ENCODE measurements around the gene ZNF677.
"Not testable (repeated sequence)": the region's sequence is repeated elsewhere in the genome, so short reads cannot be mapped to it uniquely, and the experiment has no call there.

ZNF677 gene
- 3.1 to 7.0 (median 5.7) reads per million in 4 donors for total RNA-seq

DNA sequence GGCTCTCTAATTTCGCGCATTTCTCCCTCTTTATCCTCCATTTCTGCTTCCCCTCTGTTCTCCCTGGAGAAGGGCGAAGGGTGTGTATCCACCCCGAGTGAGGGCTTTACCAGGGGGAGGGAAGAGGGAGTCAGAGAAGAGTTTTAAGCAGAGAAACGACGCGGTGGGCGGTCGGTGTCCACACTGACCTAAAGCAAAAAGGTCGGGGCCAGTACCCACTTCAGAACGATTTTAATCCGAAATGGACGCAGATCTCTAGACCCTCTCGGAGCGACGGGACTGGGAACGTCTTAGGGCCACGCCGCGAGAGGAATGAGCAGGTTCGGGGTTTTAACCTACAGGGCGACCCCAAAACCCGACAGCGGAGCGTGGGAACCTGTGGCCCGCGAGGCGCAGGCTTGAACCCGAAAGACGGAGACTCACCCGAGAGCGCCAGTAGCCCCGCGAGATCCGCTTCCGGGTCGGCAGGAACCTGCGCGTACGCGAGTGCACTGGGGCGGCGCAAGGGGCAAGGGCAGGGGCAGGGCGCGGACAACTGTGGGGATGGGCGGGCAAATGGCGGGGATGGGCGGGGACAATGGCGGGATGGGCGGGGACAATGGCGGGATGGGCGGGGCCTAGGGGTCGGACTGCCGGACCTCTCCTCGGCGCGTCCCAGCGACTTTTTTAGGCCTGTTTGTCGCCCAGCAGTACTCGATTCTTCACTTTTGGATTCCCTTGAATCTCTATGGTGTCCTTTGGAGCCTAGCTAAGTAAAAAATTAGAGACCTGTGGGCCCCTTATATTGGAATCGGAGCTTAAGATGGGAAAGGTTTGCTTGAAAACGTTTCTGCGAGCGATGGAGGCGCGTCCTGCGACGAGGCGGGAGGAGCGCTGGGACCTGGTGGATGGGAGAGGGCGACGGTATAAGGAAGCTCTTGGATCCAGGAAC, at the start of gene ZNF677:
Gene ZNF677 (minus strand): TSS at position 463 of the 931 bp plus-strand sequence. CDS start 3,323 bp downstream, outside the sequence.
- peak; percentile 61 to 80 (median 69) for DNase-seq

DNA sequence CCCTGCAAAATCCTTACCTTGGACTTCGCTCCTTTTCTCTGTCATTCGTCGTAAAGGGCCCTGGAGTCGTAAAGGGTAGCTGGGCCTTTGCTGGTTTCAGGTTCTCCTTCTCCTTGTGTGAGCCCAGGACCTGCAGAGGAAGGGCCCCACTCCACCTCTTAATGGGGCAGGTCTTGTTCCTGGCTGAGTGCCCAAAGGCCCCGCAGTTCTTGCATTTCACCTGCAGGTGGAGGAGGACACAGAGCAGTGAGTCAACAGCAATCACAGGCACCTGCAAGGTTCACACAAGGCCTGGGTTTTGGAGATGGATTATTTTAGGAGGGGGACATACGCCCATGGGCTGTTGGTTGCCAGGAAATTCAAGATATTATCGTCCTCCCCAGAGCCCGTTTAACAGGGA, 46.7 kb upstream of the ZNF677 start:
- DNase-seq = not testable (repeated sequence)

DNA sequence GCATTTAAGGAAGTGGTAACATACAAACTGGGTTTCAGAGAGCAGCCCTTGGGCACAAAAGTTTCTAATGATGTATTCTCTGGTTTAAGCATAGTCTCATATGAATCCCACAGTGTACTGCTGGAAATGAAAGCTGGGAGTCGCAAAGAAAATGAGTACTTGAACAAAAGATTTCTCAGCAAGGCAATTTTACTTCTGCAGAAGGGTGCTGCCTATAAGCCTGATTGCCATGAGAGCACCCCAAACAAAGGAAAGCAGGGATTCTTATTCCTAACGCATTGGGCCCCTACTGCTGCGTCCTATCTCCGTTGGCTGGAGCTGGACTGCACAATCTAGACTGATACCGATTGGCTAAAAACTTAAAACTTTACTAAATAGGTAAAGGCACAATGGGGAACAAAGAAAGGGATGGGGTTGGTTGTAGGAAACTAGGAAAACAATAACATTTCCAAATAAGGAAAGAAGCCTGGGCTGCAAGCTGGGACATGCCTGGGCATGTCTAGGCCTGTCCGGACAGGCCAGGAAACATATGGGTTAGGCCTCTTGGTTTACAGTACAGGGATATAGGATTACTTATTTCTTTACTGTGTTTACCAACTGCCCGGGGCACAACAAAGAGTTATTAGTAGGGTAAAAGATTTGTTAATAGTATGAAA, 40.2 kb upstream of the ZNF677 start:
- DNase-seq = no peak

DNA sequence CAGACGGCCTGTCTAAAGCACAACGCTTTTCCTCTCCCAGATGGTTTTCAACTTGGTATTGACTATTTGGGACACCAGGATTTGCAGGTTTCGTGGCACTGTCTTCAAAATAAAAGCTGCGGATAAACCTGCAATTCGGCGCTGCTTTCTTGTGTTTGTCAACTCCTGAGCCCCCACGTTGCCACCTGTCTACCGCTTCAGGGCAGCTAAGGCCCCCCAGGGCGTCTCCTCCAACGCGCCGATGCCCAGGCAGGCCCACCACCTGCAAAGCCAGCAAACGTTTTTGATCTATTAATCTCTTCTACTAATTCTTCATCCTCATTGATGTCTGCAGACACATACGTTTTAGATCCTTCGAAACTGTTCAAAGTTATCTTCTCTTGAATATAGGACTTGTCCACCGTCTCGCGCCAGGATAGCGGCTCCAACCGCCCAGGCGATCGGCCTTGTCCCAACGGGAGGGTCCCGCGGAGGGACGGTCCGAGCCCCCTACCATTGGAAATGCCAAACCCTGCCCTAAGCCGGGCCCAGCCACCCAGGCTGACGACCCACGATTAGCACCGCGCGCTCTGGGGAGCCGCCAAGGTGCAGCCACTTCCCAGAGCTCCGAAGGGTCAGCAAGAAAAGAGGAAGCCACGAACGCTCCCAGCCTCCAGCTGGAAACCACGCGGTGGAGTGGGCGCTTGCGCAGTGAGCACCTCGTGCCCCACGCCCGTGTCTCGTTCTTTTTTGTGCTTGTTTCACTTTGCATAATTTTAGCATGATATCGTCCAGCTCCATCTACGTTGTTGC, 36.3 kb upstream of the ZNF677 start:
- no peak for DNase-seq

DNA sequence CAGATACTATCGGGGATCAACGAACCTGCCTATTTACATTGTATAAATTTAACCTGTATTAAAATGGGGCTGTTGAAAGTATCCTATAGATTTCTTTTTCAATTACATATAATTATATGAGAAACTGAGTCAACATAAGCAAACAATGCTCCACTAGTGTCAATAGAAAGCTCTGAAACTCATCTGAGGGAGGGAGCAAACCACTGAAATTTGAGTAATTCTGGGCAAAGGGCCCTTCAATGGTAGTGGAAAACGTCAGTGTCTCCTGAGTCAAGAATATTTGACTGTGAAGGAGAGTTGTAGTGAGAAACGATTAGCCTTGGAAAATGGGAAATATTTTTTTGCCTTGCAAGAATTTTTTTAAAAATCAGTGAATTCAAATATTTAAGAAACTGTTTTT, 30.4 kb upstream of the ZNF677 start:
- no peak for DNase-seq

DNA sequence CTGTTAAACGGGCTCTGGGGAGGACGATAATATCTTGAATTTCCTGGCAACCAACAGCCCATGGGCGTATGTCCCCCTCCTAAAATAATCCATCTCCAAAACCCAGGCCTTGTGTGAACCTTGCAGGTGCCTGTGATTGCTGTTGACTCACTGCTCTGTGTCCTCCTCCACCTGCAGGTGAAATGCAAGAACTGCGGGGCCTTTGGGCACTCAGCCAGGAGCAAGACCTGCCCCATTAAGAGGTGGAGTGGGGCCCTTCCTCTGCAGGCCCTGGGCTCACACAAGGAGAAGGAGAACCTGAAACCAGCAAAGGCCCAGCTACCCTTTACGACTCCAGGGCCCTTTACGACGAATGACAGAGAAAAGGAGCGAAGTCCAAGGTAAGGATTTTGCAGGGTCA, 27.3 kb upstream of the ZNF677 start:
- peak in 1 of 5 donors; percentile 3 for DNase-seq

DNA sequence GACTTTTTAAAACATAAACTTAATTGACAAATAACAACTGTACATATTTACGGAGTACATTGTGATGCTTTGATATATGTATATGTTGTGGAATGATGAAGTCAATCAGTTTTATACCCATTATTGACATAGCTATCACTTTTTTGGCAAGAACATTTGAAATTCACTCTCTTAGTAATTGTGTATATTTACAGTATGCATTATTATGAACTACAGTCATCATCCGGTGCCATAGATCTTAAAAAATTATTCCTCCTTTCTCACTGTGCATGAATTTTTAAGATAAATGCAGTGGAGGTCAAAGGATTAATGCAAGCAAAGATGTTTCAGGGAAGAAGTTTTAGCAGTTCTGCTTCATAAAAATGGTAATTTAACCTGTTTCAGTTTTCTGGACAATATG, 20.8 kb upstream of the ZNF677 start:
- DNase-seq = no peak

DNA sequence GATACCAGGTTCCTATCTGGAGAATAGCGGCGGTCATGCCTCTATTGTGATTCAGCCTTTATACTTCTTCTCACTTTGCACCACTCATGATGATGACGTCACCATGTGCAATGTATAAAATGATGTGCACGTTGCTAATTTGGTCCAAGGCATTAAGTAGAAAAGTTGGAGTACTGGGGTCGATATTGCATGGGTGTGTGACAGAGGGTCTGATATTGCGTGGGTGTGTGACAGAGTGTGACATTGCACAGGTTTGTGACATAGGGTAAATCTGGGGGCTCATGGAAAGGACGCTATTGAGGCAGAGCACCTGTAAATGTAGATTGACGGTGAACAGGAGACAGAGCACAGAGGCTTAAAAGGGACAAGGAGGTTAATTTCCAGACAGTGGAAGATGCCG, 17.4 kb upstream of the ZNF677 start:
- DNase-seq = no peak

DNA sequence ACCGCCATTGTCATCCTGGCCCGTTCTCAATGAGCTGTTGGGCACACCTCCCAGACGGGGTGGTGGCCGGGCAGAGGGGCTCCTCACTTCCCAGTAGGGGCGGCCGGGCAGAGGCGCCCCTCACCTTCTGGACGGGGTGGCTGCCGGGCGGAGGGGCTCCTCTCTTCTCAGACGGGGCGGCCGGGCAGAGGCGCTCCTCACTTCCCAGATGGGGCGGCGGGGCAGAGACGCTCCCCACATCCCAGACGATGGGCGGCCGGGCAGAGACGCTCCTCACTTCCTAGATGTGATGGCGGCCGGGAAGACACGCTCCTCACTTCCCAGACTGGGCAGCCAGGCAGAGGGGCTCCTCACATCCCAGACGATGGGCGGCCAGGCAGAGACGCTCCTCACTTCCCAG, 15.2 kb upstream of the ZNF677 start:
- not testable (repeated sequence) for DNase-seq

DNA sequence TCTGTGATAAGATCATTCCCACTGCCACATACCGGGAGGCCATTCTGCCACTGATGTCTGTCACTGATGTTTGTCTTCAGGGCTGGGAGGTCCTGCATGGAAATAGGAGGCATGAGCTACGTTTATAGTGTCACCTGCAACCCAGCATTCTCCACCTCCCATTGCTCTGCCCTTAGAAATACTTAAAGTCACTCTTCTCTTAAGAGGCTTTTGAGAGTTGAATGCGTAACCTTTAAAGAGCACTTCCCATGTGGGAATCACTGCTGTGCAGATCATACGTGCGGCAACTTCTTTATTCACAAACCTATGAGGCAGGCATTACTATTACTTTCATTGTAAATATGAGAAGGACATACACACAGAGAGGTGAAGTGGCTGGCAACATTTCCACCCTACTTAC, 12.9 kb upstream of the ZNF677 start, which contains the start of gene VN1R4:
Gene VN1R4 (minus strand): TSS at position 101 of the 400 bp plus-strand sequence. CDS start 58 bp downstream, at position 43.
- DNase-seq = not testable (repeated sequence)

DNA sequence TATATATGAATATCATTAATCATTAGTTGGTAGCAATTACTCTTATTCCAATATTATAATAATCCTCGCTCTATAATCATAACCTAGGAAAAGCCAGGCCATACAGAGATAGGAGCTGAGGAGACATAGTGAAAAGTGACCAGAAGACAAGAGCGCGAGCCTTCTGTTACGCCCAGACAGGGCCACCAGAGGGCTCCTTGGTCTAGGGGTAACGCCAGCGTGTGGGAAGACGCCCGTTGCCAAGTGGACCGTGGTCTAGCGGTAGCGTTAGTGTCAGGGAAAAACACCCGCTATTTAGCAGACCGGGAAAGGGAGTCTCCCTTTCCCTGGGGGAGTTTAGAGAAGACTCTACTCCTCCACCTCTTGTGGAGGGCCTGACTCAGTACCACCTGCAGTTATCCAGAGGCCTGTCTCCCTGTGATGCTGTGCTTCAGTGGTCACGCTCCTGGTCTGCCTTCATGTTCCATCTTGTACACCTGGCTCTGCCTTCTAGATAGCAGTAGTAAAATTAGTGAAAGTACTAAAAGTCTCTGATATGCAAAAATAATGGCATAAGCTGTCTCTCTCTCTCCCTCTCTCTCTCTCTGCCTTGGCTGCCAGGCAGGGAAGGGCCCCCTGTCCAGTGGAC, 3.2 kb upstream of the ZNF677 start, which contains the start of gene VN1R2:
Gene VN1R2 (plus strand): TSS at position 578 of the 628 bp plus-strand sequence. CDS start 84 bp downstream, outside the sequence.
- not testable (repeated sequence) for DNase-seq

DNA sequence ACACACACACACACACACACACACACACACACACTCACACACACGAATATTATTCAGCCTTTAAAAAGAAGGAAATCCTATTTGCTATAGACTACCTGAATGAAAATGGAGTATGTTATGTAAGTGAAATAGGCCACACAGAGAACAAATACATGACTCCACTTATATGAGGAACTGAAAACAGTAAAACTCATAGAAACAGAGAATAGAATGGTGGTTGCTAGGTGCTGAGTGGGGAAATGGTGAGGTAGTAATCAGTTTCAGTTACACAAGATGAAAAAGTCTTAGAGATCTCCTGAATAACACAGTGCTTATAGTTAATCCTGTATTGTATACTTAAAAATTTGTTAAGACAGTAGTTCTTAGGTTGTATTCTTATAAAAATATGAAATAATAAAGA, 8.2 kb downstream of the ZNF677 start:
- DNase-seq = no peak

DNA sequence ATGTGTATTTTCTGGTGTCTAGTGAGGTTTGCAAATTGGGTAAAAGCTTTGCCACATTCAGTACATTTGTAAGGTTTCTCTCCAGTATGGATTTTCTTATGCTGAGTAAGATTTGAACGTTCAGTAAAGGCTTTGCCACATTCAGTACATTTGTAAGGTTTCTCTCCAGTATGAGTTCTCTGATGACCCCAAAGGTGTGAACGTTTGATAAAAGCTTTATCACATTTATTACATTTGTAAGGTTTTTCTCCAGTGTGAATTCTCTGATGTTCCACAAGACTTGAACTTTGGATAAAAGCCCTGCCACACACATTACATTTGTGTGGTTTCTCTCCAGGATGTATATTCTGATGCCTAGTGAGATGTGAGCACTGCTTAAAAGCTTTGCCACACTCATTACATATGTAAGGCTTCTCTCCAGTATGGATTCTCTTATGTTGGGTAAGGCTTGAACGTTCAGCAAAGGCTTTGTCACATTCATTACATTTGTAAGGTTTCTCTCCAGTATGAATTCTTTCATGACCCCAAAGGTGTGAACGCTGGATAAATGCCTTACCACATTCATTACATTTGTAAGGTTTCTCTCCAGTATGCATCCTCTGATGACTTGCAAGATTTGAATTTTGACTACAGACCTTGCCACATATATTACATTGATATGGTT, 17.4 kb downstream of the ZNF677 start:
- DNase-seq = no peak

DNA sequence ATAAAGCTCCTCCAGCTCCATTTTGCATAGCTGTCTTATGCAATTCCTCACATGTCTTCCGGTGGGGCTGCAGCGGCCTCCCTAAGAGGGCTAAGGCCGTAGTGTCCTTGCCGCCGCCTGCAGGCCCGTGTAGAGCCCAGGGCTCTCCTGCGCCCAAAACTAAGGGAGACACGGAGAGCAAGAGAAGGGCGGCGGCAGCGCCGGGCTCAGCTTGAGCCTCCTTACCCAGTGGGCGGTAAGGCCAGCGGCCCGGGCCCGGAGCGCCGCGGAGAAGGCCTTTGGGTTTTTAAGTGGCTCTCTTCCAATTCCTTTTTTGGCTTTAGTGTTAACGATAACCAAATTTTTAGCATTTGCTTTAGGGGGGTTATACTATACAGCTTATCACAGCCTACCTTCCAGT, 30.1 kb downstream of the ZNF677 start:
- DNase-seq = no peak

DNA sequence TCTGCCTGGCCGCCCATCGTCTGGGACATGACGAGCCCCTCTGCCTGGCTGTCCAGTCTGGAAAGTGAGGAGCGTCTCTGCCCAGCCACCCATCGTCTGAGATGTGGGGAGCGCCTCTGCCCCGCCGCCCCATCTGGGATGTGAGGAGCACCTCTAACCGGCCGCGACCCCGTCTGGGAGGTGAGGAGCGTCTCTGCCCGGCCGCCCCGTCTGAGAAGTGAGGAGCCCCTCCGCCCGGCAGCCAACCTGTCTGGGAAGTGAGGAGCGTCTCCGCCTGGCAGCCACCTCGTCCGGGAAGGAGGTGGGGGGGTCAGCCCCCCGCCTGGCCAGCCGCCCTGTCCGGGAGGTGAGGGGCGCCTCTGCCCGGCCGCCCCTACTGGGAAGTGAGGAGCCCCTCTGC, 32.0 kb downstream of the ZNF677 start:
- not testable (repeated sequence) for DNase-seq

DNA sequence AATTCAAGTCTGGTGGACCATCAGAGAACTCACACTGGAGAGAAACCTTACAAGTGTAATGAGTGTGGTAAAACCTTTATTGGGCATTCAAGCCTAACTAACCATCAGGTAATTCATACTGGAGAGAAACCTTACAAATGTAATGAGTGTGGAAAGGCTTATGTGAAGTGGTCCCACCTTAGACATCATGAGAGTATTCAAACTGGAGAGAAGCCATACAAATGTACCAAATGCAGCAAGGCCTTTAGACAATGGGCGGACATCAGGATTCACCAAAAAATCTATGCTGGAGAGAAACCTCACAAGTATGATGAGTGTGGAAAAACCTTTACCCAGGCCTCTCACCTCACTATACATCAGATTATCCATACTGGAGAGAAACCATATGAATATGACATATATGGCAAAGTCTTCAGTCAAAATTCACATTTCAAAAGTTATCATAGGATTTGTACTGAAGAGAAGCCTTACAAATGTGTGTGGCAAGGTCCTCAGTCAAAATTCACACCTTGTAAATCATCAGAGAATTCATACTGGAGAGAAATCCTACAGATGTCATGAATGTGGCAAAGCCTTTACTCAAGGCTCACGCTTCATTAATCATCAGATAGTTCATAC, 41.9 kb downstream of the ZNF677 start:
- no peak for DNase-seq

DNA sequence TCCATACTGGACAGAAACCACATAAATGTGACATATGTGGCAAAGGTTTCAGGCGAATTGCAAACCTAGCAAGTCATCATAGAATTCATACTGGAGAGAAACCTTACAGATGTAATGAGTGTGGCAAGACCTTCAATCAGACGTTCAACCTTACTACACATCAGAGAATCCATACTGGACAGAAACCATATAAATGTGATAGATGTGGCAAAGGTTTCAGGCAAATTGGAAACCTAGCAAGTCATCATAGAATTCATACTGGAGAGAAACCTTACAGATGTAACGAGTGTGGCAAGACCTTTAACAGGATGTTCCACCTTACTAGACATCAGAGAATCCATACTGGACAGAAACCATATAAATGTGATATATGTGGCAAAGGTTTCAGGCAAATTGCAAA, 43.1 kb downstream of the ZNF677 start:
- DNase-seq = not testable (repeated sequence)

DNA sequence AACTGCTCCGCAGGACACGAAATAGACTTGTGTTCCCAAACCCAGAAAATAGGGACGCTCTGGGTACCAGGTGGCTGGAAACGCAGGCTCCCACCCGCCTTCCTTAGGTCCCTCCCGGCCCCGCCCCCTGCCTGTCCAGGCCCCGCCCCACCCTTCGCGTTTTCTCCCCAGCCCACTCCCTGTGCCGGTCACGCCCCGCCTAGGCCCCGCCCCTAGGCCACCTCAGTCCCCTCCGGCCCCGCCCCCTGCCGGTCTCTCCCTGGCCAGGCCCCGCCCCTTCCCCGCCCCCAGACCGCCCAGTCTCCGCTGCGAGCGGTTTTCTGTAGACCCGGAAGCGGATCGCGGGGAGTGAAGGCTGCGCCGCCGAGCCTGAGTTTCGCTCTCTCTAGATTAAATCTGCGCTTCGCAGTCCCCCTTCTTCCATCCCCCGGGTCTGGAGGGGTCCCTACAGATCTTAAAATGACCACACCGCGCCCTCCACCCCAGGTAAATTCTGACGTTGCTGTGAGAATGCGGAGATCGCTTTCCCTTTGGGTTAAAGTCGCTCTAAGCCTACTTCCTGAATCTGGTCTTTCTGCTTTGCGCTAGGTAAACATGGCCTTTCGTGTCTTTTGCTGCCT, 57.8 kb downstream of the ZNF677 start:
- peak; percentile 90 to 99 (median 98) for DNase-seq

DNA sequence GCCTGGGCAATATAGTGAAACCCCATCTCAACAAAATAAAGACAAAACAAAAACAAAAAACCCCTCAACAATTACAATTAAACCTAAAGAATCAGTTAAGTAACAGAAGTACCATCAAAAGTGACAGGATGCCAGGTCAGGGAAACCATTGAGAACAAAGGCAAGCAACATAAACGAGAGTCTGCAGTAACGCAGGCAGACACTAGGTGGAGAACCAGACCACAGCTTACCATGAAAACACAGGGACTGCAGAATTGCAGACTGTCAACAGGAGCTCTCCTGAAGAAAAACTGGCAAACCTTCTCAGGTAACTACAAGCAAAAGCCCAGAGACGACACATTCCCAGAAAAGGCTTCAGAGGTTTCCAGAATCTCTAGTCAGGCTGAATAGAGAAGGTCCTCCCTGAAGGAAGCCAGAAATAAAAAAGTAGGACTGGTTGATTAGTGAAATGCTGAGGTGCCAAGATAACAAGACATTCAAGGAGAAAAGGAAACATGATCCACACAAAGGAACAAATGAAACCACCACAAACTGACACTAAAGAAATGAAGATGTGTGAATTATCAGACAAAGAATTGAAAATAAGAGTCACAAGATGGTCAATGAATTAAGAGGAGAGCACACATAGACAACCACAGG, 59.3 kb downstream of the ZNF677 start:
- DNase-seq = peak; percentile 29 to 73 (median 61)
